Activated CD8-positive, alpha-beta memory T cell treated with anti-CD3 and anti-CD28 coated beads for 4 hours (primary cell): ENCODE results near the gene SPX.

ENCODE experiments used
- DNase-seq, 2 donors: peaks; one replicate each; pipeline ENCODE4 v3.0.0-alpha.2; 2020; ENCODE audit warnings: low read depth in 2 of 2

Gene SPX, protein sequence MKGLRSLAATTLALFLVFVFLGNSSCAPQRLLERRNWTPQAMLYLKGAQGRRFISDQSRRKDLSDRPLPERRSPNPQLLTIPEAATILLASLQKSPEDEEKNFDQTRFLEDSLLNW

DNA sequence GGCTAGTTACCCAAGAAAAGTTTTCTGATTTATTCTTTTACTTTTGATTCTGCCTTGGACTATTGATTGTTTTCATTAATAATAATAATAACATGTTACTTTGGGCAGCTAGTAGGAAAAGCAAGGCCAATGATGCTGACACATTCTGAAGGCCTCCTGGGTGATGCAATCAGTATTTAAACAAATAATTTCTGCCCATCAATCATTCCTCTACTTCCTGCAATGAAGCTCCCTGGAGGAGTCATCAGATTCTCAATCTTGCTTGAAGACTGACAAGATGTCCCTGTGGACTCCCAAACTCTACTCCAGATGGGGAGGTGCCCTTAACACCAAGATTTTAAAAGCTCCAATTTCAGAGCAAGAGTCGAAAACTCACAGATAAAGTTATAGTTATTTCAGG is at the start of gene SPX:
SPX (plus strand) TSS at position 244 of the 400 bp plus-strand sequence. CDS start 177 bp downstream, outside the sequence.
- DNase-seq, result no peak

GRCh38 chr12:21476949-21477348 is 49.1 kb upstream of the SPX start:
- no peak for DNase-seq

GRCh38 chr12:21478756-21479455 is 47.2 kb upstream of the SPX start:
- no peak for DNase-seq

DNA sequence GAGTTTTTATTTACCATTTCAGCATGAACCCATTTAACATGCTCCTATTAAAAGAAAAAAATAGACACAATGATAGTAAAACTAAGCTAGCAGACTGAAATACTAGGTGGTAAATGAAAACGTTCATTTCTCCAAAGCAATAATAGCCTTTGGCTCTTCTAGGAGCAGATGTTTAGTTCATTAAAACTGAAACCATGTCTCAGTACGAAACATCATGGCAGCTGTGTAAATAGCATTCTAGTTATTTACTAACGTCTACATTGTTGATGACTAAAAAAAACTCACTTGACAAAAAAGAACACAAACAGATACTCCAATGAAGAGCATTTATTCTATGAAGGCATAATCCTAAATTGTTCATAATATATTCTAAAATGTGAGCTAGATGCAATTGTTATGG is 42.6 kb upstream of the SPX start:
- DNase-seq, result no peak

DNA sequence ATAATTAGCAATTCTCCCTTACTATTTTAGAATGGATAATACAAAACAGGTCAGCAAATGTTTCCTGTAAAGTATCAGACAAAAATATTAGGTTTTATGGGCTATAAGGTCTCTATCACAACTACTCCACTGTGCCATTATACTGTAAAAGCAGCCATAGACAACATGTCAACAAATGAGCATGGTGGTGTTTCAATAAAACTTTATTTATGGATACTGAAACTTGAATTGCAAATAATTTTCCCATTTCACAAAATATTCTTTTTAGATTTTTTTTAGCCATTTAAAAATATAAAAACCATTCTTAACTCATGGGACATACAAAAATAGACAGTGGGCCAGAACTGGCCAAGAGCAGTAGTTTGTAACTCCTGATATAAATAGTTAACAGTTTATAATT is 40.1 kb upstream of the SPX start:
- DNase-seq, result no peak

DNA sequence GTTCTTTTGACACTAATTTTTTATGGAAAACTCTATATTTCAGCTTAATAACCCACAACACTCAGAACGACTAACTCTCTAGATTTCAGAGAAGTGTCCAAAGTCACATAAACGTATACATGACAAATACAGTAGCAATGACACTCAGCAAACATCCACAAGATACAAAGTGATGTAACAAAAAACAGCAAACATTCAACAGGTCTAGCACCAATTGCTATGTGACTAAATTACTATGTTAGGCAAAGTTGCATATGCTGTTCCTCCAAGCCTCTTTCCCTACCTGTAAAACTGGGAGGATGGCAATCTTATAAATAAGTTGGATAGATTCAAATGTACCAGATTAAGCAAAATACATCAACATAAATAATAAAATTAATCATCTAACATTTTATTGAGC is 26.3 kb upstream of the SPX start:
- DNase-seq, result no peak

DNA sequence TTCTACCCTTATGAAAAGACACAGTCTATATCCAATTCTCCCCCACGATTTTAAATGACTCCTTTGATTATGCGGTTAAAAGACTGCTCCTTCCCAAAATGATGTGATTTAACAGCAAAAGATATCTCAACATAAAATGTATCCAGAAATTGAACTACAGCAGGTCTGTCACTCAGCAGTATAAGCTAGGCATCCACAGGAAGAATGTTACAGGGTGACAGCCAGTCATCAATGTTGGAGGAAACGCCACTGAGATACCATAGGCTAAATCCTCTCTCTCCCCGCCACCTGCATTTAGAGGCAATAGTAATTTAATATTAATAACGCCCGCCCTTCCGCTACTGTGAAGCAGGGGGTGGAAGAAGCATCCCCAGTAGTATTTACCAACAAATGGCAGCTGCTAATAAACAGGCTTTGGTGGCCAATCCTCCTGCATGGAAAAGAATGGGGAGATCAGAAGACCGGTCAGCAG is 25.3 kb upstream of the SPX start:
- DNase-seq, result no peak

- DNase-seq, result peak; percentile 74 to 85
These were observed 24.6 kb upstream of the SPX start, which contains the start of the genes GOLT1B and RECQL for GRCh38 chr12:21501258-21502163. TSS of gene GOLT1B (plus strand) at chr12:21501789. CDS start at chr12:21501924, 135 bp downstream. TSS of gene RECQL (minus strand) at chr12:21501635. CDS start at chr12:21499570, 2,065 bp downstream.

GRCh38 chr12:21502164-21502496 is 24.0 kb upstream of the SPX start:
- DNase-seq, result peak; percentile 5 to 19

- DNase-seq, result no peak
These were observed 23.2 kb upstream of the SPX start for GRCh38 chr12:21502872-21503271.

DNA sequence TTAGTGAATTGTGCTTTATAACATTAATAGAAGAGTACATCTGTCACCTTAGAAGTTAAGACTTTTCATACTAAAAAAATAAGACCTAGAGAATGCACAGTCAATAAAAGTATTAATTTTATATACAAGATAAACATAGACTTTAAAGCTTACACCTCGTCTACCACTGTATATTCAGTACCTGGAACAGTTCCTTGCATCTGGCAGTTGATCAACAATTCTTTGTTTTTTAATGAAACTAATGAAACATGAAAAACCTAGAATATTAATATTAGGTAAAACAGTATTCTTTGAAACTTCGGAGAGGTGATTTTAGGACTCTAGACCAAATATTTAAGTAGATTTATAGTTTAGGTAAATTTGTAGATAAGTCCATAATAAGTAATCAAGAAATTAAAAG is 20.2 kb upstream of the SPX start:
- DNase-seq, result no peak

GRCh38 chr12:21507849-21508248 is 18.2 kb upstream of the SPX start:
- no peak for DNase-seq

GRCh38 chr12:21509768-21510167 is 16.3 kb upstream of the SPX start:
- DNase-seq, result no peak

DNA sequence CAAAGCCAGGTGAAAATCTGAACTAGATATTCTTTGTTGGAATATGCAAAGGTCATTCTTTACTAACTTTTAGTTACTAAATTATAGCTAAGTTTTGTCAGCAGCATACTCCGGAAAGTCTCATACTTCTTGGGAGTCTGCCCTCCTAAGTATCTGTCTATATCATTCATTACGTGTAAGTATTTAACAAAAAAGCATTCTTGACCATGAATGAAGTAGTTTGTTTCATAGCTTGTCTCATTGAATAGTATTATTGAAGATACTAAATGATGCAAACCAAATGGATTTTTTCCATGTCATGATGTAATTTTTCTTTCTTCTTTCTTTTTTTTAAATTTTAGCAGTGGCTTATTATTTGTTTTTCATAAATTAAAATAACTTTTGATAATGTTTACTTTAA is 9.8 kb upstream of the SPX start:
- DNase-seq, result no peak

DNA sequence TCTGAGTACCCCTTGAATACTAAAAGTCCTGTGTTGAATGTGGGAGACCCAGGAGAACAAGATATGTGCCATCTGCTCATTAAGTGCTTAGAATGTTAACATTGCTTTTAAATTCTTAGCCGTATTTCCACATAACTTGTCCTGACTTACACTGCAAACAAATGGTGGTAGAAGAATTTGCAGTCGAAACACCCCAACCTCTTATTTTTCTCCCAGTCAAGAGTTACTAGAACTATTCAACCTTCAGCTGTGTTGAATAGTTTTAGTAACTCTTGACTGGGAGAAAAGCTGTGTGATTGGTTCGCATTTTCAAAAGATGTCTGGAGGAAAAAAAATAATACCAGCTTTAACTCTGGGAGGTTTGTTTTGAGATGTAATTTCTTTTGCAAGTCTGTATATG is 7.6 kb upstream of the SPX start:
- DNase-seq, result no peak

DNA sequence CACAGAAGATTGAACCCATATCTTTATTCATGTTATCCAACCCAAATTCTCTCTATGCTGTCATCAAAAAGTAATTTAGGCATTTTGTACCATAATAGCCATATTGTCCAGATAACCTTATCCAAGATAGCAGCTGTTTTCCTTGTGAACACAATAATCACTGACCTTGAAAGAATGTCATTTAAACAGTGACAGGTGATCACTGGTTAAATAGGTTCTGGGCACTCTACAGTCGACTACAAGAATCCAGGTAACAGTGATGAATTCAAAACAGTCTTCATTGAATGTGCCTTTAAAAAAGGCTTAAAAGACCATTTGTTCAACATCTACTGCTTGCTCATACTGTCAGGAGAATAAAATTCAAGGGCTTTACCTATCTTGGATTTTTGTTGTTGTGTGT is 4.6 kb upstream of the SPX start:
- no peak for DNase-seq

GRCh38 chr12:21523148-21523547 is 2.9 kb upstream of the SPX start:
- DNase-seq, result no peak

DNA sequence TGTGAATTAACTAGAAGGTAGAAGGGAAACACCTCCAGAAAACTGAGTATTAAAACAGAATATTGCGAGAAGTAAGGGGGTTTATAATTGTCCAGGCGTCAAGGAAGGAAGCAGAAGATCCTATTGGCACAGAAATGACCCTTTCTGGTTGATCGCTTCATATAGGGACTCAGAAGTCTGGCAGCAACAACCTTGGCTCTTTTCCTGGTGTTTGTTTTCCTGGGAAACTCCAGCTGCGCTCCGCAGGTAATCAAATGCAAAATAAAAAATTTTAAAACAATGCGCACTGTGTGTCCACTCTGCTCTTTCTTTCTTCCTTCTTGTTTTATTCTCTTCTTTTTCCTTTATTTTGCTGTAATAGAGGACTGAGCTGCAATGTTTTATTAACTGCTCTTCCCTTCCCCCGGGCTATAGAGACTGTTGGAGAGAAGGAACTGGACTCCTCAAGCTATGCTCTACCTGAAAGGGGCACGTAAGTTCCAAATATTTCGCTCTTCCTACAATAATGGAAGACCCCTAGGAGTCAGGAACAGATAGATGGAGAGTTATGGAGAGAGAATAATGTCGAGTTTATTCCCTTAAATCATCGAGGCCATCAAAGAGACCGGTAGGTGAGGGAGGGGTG is 737 bp downstream of the SPX start:
- DNase-seq, result no peak

GRCh38 chr12:21527451-21528180 is 1.5 kb downstream of the SPX start:
- DNase-seq, result peak in 1 of 2 donors; percentile 6

GRCh38 chr12:21528953-21529352 is 2.9 kb downstream of the SPX start:
- no peak for DNase-seq

- no peak for DNase-seq
These were observed 3.4 kb downstream of the SPX start for GRCh38 chr12:21529456-21529855.
